ENCODE measurements around the gene DIPK2A. TPM values are rescaled to one million over a fixed set of nuclear protein-coding genes. Genes with fewer than 3 reads are reported as not detected.

The DIPK2A gene
- total and polyA plus RNA-seq, 2 of the 13 experiments (the other 11 are each of a cell fraction or from before 2014, with no cell fraction given): 5.8 to 8.0 TPM

- TF ChIP-seq CSRNP1 (CRISPR knock-in tag; IDR thresholded peaks at IDR 0.05) (peak; percentile 73; the same call in 1 of the 2 replicates), FOXK1 (CRISPR knock-in tag; IDR thresholded peaks at IDR 0.05; ENCODE audit: borderline replicate concordance, low read depth) (no peak), ERF (CRISPR knock-in tag; IDR thresholded peaks at IDR 0.05) (no peak), NFYB (CRISPR knock-in tag; IDR thresholded peaks at IDR 0.05) (no peak), ZNF124 (CRISPR knock-in tag; IDR thresholded peaks at IDR 0.05) (0 out of 2 replicates have a peak, but pooled peaks have one; percentile 36), ZNF607 (CRISPR knock-in tag; IDR thresholded peaks at IDR 0.05; ENCODE audit: borderline replicate concordance) (peak; percentile 69; the same call in 1 of the 2 replicates), HNRNPLL (IDR thresholded peaks at IDR 0.05; ENCODE audit: low read depth, low read length, poor library complexity, severe bottlenecking) (peak; percentile 14), ZNF20 (CRISPR knock-in tag; IDR thresholded peaks at IDR 0.05) (peak; percentile 61; the same call in 1 of the 2 replicates), THAP8 (CRISPR knock-in tag; IDR thresholded peaks at IDR 0.05; ENCODE audit: borderline replicate concordance) (0 out of 2 replicates have a peak, but pooled peaks have one; percentile 64), RBM39 (IDR thresholded peaks at IDR 0.05; ENCODE audit: low read depth, low read length, poor library complexity, severe bottlenecking) (no peak), ZBTB21 (CRISPR knock-in tag; IDR thresholded peaks at IDR 0.05) (no peak), ZNF136 (CRISPR knock-in tag; IDR thresholded peaks at IDR 0.05; ENCODE audit: low read depth) (no peak), KAT8 (CRISPR knock-in tag; IDR thresholded peaks at IDR 0.05) (no peak), ZNF230 (CRISPR knock-in tag; IDR thresholded peaks at IDR 0.05) (no peak), TOPORS (CRISPR knock-in tag; IDR thresholded peaks at IDR 0.05) (peak; percentile 59; the same call in 1 of the 2 replicates), HCFC1 (IDR thresholded peaks at IDR 0.05; ENCODE audit: low read depth, low read length) (no peak), MEIS2 (CRISPR knock-in tag; IDR thresholded peaks at IDR 0.05) (0 out of 2 replicates have a peak, but pooled peaks have one; percentile 47), SNRNP70 (IDR thresholded peaks at IDR 0.05; ENCODE audit: low read depth, low read length) (no peak), HES4 (CRISPR knock-in tag; IDR thresholded peaks at IDR 0.05; ENCODE audit: borderline replicate concordance) (peak; percentile 31; the same call in 1 of the 2 replicates), ZNF792 (CRISPR knock-in tag; IDR thresholded peaks at IDR 0.05) (no peak), HOXA3 (CRISPR knock-in tag; IDR thresholded peaks at IDR 0.05) (peak; percentile 31; the same call in 1 of the 2 replicates), PRDM10 (CRISPR knock-in tag; IDR thresholded peaks at IDR 0.05; ENCODE audit: low read depth) (no peak), KDM3A (CRISPR knock-in tag; IDR thresholded peaks at IDR 0.05; ENCODE audit: low read depth) (peak; percentile 39; the same call in 1 of the 2 replicates)
These were observed 1.1 kb downstream of the DIPK2A start (continued) for GRCh38 chr3:143972505-143973258.

All from HepG2 (cell line).